Measurements from ENCODE around the gene SGTA.

Gene SGTA

GRCh38 chr19:2813235-2814160 is 30.4 kb upstream of the SGTA start:
- DNase-seq = no peak
- Mint-ChIP-seq H3K4me3 (no peak overlapping the region), H3K4me1 (ENCODE audit: low read depth) (peaks cover 5% of the 10 kb centered on the region), H3K27ac (no peak overlapping the region), H3K9me3 (no peaks in the 10 kb centered on the region), H3K36me3 (ENCODE audit: low read depth) (peaks cover 49% of the 10 kb centered on the region), H3K27me3 (no peaks in the 10 kb centered on the region)

- H3K4me1 Mint-ChIP-seq (ENCODE audit: low read depth) = peaks cover 5% of the 10 kb centered on the region
- H3K27ac Mint-ChIP-seq = no peak overlapping the region
- no peak overlapping the region for H3K4me3 Mint-ChIP-seq
- H3K27me3 Mint-ChIP-seq = no peaks in the 10 kb centered on the region
- no peaks in the 10 kb centered on the region for H3K9me3 Mint-ChIP-seq
- DNase-seq = no peak
- peaks cover 55% of the 10 kb centered on the region for H3K36me3 Mint-ChIP-seq (ENCODE audit: low read depth)
Measured at GRCh38 chr19:2812414-2813234, 29.6 kb upstream of the SGTA start.

GRCh38 chr19:2811735-2812413 is 28.8 kb upstream of the SGTA start:
- Mint-ChIP-seq H3K4me1 (ENCODE audit: low read depth) (no peaks in the 10 kb centered on the region), H3K27ac (no peak overlapping the region), H3K9me3 (no peaks in the 10 kb centered on the region), H3K4me3 (no peak overlapping the region), H3K36me3 (ENCODE audit: low read depth) (peaks cover 59% of the 10 kb centered on the region), H3K27me3 (no peaks in the 10 kb centered on the region)
- DNase-seq = no peak

GRCh38 chr19:2811221-2811722 is 28.2 kb upstream of the SGTA start:
- Mint-ChIP-seq H3K27me3 (no peaks in the 10 kb centered on the region), H3K36me3 (ENCODE audit: low read depth) (peaks cover 65% of the 10 kb centered on the region), H3K4me1 (ENCODE audit: low read depth) (no peaks in the 10 kb centered on the region), H3K9me3 (no peaks in the 10 kb centered on the region), H3K4me3 (no peak overlapping the region), H3K27ac (no peak overlapping the region)
- DNase-seq = no peak

- H3K36me3 Mint-ChIP-seq (ENCODE audit: low read depth) = peaks cover 70% of the 10 kb centered on the region
- no peaks in the 10 kb centered on the region for H3K27me3 Mint-ChIP-seq
- H3K4me3 Mint-ChIP-seq = no peak overlapping the region
- no peaks in the 10 kb centered on the region for H3K4me1 Mint-ChIP-seq (ENCODE audit: low read depth)
- no peak for DNase-seq
- no peaks in the 10 kb centered on the region for H3K9me3 Mint-ChIP-seq
- H3K27ac Mint-ChIP-seq = no peak overlapping the region
Measured at GRCh38 chr19:2810141-2811091, 27.3 kb upstream of the SGTA start.

- no peak overlapping the region for H3K4me3 Mint-ChIP-seq
- H3K4me1 Mint-ChIP-seq (ENCODE audit: low read depth) = no peaks in the 10 kb centered on the region
- no peak for DNase-seq
- H3K27ac Mint-ChIP-seq = no peak overlapping the region
- no peaks in the 10 kb centered on the region for H3K9me3 Mint-ChIP-seq
- H3K36me3 Mint-ChIP-seq (ENCODE audit: low read depth) = peaks cover 75% of the 10 kb centered on the region
- H3K27me3 Mint-ChIP-seq = no peaks in the 10 kb centered on the region
Measured at GRCh38 chr19:2809387-2810140, 26.5 kb upstream of the SGTA start.

GRCh38 chr19:2808129-2808941 is 25.3 kb upstream of the SGTA start:
- Mint-ChIP-seq H3K36me3 (ENCODE audit: low read depth) (peaks cover 78% of the 10 kb centered on the region), H3K4me1 (ENCODE audit: low read depth) (no peaks in the 10 kb centered on the region), H3K27ac (no peak overlapping the region)

GRCh38 chr19:2807379-2808128 is 24.5 kb upstream of the SGTA start:
- Mint-ChIP-seq H3K27me3 (no peaks in the 10 kb centered on the region), H3K9me3 (no peaks in the 10 kb centered on the region), H3K27ac (no peak overlapping the region), H3K36me3 (ENCODE audit: low read depth) (peaks cover 83% of the 10 kb centered on the region), H3K4me3 (no peak overlapping the region), H3K4me1 (ENCODE audit: low read depth) (no peaks in the 10 kb centered on the region)
- no peak for DNase-seq

More at GRCh38 chr19:2808129-2808941, 25.3 kb upstream of the SGTA start:
- H3K27me3 Mint-ChIP-seq = no peaks in the 10 kb centered on the region
- no peak for DNase-seq
- no peaks in the 10 kb centered on the region for H3K9me3 Mint-ChIP-seq
- no peak overlapping the region for H3K4me3 Mint-ChIP-seq

GRCh38 chr19:2806736-2807378 is 23.8 kb upstream of the SGTA start:
- Mint-ChIP-seq H3K4me3 (no peak overlapping the region), H3K27me3 (no peaks in the 10 kb centered on the region)
- no peak for DNase-seq

GRCh38 chr19:2805991-2806649 is 23.0 kb upstream of the SGTA start:
- Mint-ChIP-seq H3K27me3 (no peaks in the 10 kb centered on the region), H3K27ac (no peak overlapping the region), H3K9me3 (no peaks in the 10 kb centered on the region), H3K4me3 (no peak overlapping the region), H3K36me3 (ENCODE audit: low read depth) (peaks cover 85% of the 10 kb centered on the region), H3K4me1 (ENCODE audit: low read depth) (no peaks in the 10 kb centered on the region)
- DNase-seq = no peak

More at GRCh38 chr19:2806736-2807378, 23.8 kb upstream of the SGTA start:
- no peaks in the 10 kb centered on the region for H3K9me3 Mint-ChIP-seq
- no peaks in the 10 kb centered on the region for H3K4me1 Mint-ChIP-seq (ENCODE audit: low read depth)
- peaks cover 83% of the 10 kb centered on the region for H3K36me3 Mint-ChIP-seq (ENCODE audit: low read depth)
- H3K27ac Mint-ChIP-seq = no peak overlapping the region

GRCh38 chr19:2805261-2805900 is 22.3 kb upstream of the SGTA start:
- DNase-seq = no peak
- Mint-ChIP-seq H3K9me3 (no peaks in the 10 kb centered on the region), H3K4me3 (no peak overlapping the region), H3K36me3 (ENCODE audit: low read depth) (peaks cover 88% of the 10 kb centered on the region), H3K27me3 (no peaks in the 10 kb centered on the region), H3K27ac (no peak overlapping the region), H3K4me1 (ENCODE audit: low read depth) (no peaks in the 10 kb centered on the region)
